Hepatocyte (in vitro differentiated cells): ENCODE results near the gene MRPL44. TPM values are rescaled to one million over a fixed set of nuclear protein-coding genes. Genes with fewer than 3 reads are reported as not detected.

ENCODE experiments used
- DNase-seq: peaks from one replicate; pipeline ENCODE4 v3.0.0-alpha.2; 2016; ENCODE audit warnings: low spot score
- H2AFZ ChIP-seq: fragments of 200-600 bp; sonication (generic); 2 replicates; pipeline ENCODE4 v1.6.0; 2016; ENCODE audit warnings: antibody characterized with exemption, mild to moderate bottlenecking
- H3K27ac ChIP-seq: fragments of 200-600 bp; sonication (generic); 2 replicates; pipeline ENCODE4 v1.5.1; 2016; ENCODE audit warnings: mild to moderate bottlenecking
- H3K27me3 ChIP-seq: fragments of 200-600 bp; sonication (generic); 2 replicates; pipeline ENCODE4 v1.6.1; 2016
- H3K36me3 ChIP-seq: fragments of 200-600 bp; sonication (generic); replicated peaks from 2 replicates; pipeline ENCODE4 v1.5.1; 2016; ENCODE audit warnings: low read depth; ENCODE audit not compliant: insufficient read depth
- H3K4me1 ChIP-seq: fragments of 200-600 bp; sonication (generic); 2 replicates; pipeline ENCODE4 v1.5.1; 2016; ENCODE audit warnings: mild to moderate bottlenecking, moderate library complexity; ENCODE audit not compliant: insufficient read depth
- H3K4me2 ChIP-seq: fragments of 200-600 bp; sonication (generic); 2 replicates; pipeline ENCODE4 v1.6.0; 2016
- H3K4me3 ChIP-seq: fragments of 200-600 bp; sonication (generic); 2 replicates; pipeline ENCODE4 v1.5.1; 2016; ENCODE audit warnings: mild to moderate bottlenecking
- H3K79me2 ChIP-seq: fragments of 200-600 bp; sonication (generic); 2 replicates; pipeline ENCODE4 v1.6.0; 2017; ENCODE audit warnings: mild to moderate bottlenecking
- H3K9me2 ChIP-seq: fragments of 200-600 bp; sonication (generic); replicated peaks from 2 replicates; pipeline ENCODE4 v1.6.0; 2017; ENCODE audit warnings: mild to moderate bottlenecking; ENCODE audit not compliant: insufficient read depth
- H3K9me3 ChIP-seq: fragments of 200-600 bp; sonication (generic); 2 replicates; pipeline ENCODE4 v1.5.1; 2016; ENCODE audit warnings: low read depth, mild to moderate bottlenecking
- H4K20me1 ChIP-seq: fragments of 200-600 bp; sonication (generic); 2 replicates; pipeline ENCODE4 v1.6.0; 2016; ENCODE audit warnings: mild to moderate bottlenecking; ENCODE audit not compliant: insufficient read depth, poor library complexity, severe bottlenecking
- CTCF ChIP-seq: fragments of 200-600 bp; sonication (generic); IDR thresholded peaks from 2 replicates; pipeline ENCODE4 v1.5.1; 2016; ENCODE audit warnings: antibody characterized with exemption, mild to moderate bottlenecking; ENCODE audit not compliant: poor library complexity
- EZH2 ChIP-seq: fragments of 200-600 bp; sonication (generic); IDR thresholded peaks from 2 replicates; pipeline ENCODE4 v1.6.1; 2016; ENCODE audit warnings: antibody characterized with exemption, mild to moderate bottlenecking, borderline replicate concordance
- EZH2phosphoT487 ChIP-seq: fragments of 200-600 bp; sonication (generic); IDR thresholded peaks from one replicate; pipeline ENCODE4 v1.6.1; 2018; ENCODE audit warnings: antibody characterized with exemption, mild to moderate bottlenecking, low read depth, moderate library complexity; ENCODE audit not compliant: unreplicated experiment, severe bottlenecking
- WGBS: methylation state at CpG from one replicate; pipeline ENCODE4 v1.1.6; 2016; ENCODE audit warnings: low lambda C conversion rate; ENCODE audit errors: missing lambda C conversion rate; 5-methylcytosine and 5-hydroxymethylcytosine counted together
- polyA plus RNA-seq: library from polyadenylated mRNA; unstranded; fragments of >200 nt; fragmentation: Nextera tagmentation; extraction: Ambion mirVana; gene quantifications from 2 replicates; pipeline ENCODE4 v1.2.1, GENCODE V29; 2016
- total RNA-seq: library from RNA; depleted of rRNA; stranded (reverse); fragments of >200 nt; gene quantifications from 2 replicates; pipeline ENCODE4 v1.2.3, GENCODE V29; 2014

MRPL44 gene
- total and polyA plus RNA-seq, 2 experiments from 2014 or later: 29.0 to 46.5 TPM

GRCh38 chr2:223952280-223952968, 4.8 kb upstream of the MRPL44 start:
- no peak overlapping the region for H3K4me2 ChIP-seq
- H3K36me3 ChIP-seq: no peaks in the 10 kb centered on the region
- TF ChIP-seq CTCF (no peak), EZH2phosphoT487 (no peak), EZH2 (no peak)
- H3K4me3 ChIP-seq: no peak overlapping the region
- H2AFZ ChIP-seq: no peak overlapping the region
- H3K4me1 ChIP-seq: no peaks in the 10 kb centered on the region
- WGBS: 71% methylated on average over 6 of the region's 6 CpGs
- H3K9me2 ChIP-seq: no peaks in the 10 kb centered on the region
- H3K27me3 ChIP-seq: no peaks in the 10 kb centered on the region
- DNase-seq: no peak
- no peaks in the 10 kb centered on the region for H4K20me1 ChIP-seq
- no peaks in the 10 kb centered on the region for H3K9me3 ChIP-seq
- peaks cover under 1% of the 10 kb centered on the region for H3K79me2 ChIP-seq
- no peak overlapping the region for H3K27ac ChIP-seq

GRCh38 chr2:223954401-223954800, 2.9 kb upstream of the MRPL44 start:
- no peak overlapping the region for H3K4me2 ChIP-seq
- no peaks in the 10 kb centered on the region for H4K20me1 ChIP-seq
- DNase-seq: peak; percentile 53
- no peaks in the 10 kb centered on the region for H3K9me3 ChIP-seq
- no peaks in the 10 kb centered on the region for H3K9me2 ChIP-seq
- no peak overlapping the region for H2AFZ ChIP-seq
- 91% methylated on average over 3 of the region's 3 CpGs for WGBS
- H3K4me3 ChIP-seq: no peak overlapping the region
- H3K27ac ChIP-seq: no peak overlapping the region
- H3K27me3 ChIP-seq: no peaks in the 10 kb centered on the region
- H3K4me1 ChIP-seq: peaks cover 1% of the 10 kb centered on the region
- no peaks in the 10 kb centered on the region for H3K36me3 ChIP-seq
- H3K79me2 ChIP-seq: peaks cover 21% of the 10 kb centered on the region
- TF ChIP-seq CTCF: no peak
- no peak for TF ChIP-seq EZH2
- TF ChIP-seq EZH2phosphoT487: no peak

- Histone ChIP-seq H3K4me1 (peaks cover 9% of the 10 kb centered on the region), H3K9me3 (no peaks in the 10 kb centered on the region), H3K27ac (peak overlapping the region; percentile 74), H3K9me2 (no peaks in the 10 kb centered on the region), H2AFZ (peak overlapping the region; percentile 54), H3K27me3 (no peaks in the 10 kb centered on the region), H3K36me3 (no peaks in the 10 kb centered on the region), H3K79me2 (peaks cover 40% of the 10 kb centered on the region), H4K20me1 (no peaks in the 10 kb centered on the region), H3K4me3 (no peak overlapping the region), H3K4me2 (peak overlapping the region; percentile 67)
- DNase-seq: no peak
- WGBS: 89% methylated on average over 4 of the region's 4 CpGs
- TF ChIP-seq EZH2phosphoT487 (no peak), EZH2 (no peak), CTCF (no peak)
These were observed 963 bp upstream of the MRPL44 start for GRCh38 chr2:223956300-223956699.
